WTC11 (cell line): ENCODE measurements around the gene SEC22C.
"Not testable (repeated sequence)": the region's sequence is repeated elsewhere in the genome, so short reads cannot be mapped to it uniquely, and the experiment has no call there.

Source experiments
- FOXJ3 ChIP-seq: sonication (generic); formaldehyde crosslinking; IDR thresholded peaks from 2 replicates; pipeline ENCODE4 v1.9.0; 2021; ENCODE audit warnings: missing genetic modification reagents, mild to moderate bottlenecking, borderline replicate concordance
- FOXK1 ChIP-seq: sonication (generic); formaldehyde crosslinking; IDR thresholded peaks from 2 replicates; pipeline ENCODE4 v1.8.0; 2022; ENCODE audit warnings: mild to moderate bottlenecking, moderate library complexity, missing genetic modification reagents
- TEAD1 ChIP-seq: sonication (generic); formaldehyde crosslinking; IDR thresholded peaks from 2 replicates; pipeline ENCODE4 v1.8.0; 2022; ENCODE audit warnings: mild to moderate bottlenecking, missing genetic modification reagents
- TF ChIP-seq, protein P1 (sequence below): sonication (generic); formaldehyde crosslinking; IDR thresholded peaks from 2 replicates; pipeline ENCODE4 v1.8.0; 2022; ENCODE audit warnings: mild to moderate bottlenecking, missing genetic modification reagents
- TF ChIP-seq, protein P2 (sequence below): fragments of 200-600 bp; IDR thresholded peaks from 2 replicates; pipeline ENCODE4 v1.8.0; 2022; ENCODE audit warnings: antibody characterized with exemption

DNA sequence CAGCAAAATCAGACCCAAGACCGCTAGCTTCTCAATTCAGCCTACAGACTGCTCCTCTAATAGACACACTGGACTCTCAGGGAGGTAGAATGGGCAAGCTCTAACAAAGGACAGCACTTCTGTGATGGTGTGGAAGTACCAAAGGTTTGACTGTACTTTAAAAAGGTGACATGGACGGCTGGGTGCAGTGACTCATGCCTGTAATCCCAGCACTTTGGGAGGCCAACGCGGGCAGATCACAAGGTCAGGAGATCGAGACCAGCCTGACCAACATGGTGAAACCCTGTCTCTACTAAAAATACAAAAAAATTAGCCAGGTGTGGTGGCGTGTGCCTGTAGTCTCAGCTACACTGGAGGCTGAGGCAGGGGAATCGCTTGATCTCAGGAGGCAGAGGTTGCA, 15.3 kb upstream of the SEC22C start:
- not testable (repeated sequence) for TF ChIP-seq FOXJ3 (CRISPR knock-in tag); TEAD1; FOXK1
- TF ChIP-seq, protein P1, sequence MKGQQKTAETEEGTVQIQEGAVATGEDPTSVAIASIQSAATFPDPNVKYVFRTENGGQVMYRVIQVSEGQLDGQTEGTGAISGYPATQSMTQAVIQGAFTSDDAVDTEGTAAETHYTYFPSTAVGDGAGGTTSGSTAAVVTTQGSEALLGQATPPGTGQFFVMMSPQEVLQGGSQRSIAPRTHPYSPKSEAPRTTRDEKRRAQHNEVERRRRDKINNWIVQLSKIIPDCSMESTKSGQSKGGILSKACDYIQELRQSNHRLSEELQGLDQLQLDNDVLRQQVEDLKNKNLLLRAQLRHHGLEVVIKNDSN (CRISPR knock-in tag): not testable (repeated sequence)
- TF ChIP-seq, protein P2, sequence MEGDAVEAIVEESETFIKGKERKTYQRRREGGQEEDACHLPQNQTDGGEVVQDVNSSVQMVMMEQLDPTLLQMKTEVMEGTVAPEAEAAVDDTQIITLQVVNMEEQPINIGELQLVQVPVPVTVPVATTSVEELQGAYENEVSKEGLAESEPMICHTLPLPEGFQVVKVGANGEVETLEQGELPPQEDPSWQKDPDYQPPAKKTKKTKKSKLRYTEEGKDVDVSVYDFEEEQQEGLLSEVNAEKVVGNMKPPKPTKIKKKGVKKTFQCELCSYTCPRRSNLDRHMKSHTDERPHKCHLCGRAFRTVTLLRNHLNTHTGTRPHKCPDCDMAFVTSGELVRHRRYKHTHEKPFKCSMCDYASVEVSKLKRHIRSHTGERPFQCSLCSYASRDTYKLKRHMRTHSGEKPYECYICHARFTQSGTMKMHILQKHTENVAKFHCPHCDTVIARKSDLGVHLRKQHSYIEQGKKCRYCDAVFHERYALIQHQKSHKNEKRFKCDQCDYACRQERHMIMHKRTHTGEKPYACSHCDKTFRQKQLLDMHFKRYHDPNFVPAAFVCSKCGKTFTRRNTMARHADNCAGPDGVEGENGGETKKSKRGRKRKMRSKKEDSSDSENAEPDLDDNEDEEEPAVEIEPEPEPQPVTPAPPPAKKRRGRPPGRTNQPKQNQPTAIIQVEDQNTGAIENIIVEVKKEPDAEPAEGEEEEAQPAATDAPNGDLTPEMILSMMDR: not testable (repeated sequence)
